Measurements from ENCODE around the gene AKIP1. TPM values are rescaled to one million over a fixed set of nuclear protein-coding genes. Genes with fewer than 3 reads are reported as not detected.

Gene AKIP1
- total and polyA plus RNA-seq, 10 of the 15 experiments (the other 5 are each of a cell fraction or from before 2014, with no cell fraction given) = 5.1 to 38.9 (median 30.5) TPM

GRCh38 chr11:8908099-8908498, 2.9 kb upstream of the AKIP1 start:
- no peaks in the 10 kb centered on the region for H3K36me3 ChIP-seq (ENCODE audit: control insufficient read depth in 2 of 2, insufficient read depth in 2 of 2, low read length in 1 of 2)
- no peaks in the 10 kb centered on the region; a peak in 1 of 4 replicates for H3K27me3 ChIP-seq (replicated peaks in 1 of 2; ENCODE audit: control insufficient read depth in 2 of 2, insufficient read depth in 2 of 2, low read length in 1 of 2)
- intact Hi-C loops (cut with micrococcal nuclease; ENCODE audit: unreplicated experiment) (no loop called here), in situ Hi-C loops (cut with MboI) (no loop called here)
- no peak overlapping the region for H2AFZ ChIP-seq (ENCODE audit: control insufficient read depth, low read depth, low read length)
- SMC1A ChIA-PET (ENCODE audit: uncharacterized antibody, unreplicated experiment) = interaction anchor here (0.6 to 0.8 kb wide), 4 partner anchors 51 to 269 kb away, joined by 3 to 4 read pairs (median 3); no protein-coding TSS in a partner anchor
- no TSS peak for BruUV-seq (replicated peaks)
- H3K9ac ChIP-seq (ENCODE audit: control insufficient read depth, insufficient read depth, low read length) = no peak overlapping the region
- no peak for TF ChIP-seq EGR1 (IDR thresholded peaks at IDR 0.05; ENCODE audit: borderline replicate concordance in 1 of 2, low read depth in 2 of 2, low read length in 2 of 2)
- no peak for TF ChIP-seq ZBTB33 (IDR thresholded peaks at IDR 0.05)
- TF ChIP-seq ETV6 (conservative IDR thresholded peaks at IDR 0.05 in 1 of 2, IDR thresholded peaks at IDR 0.05 in 1 of 2; ENCODE audit: borderline replicate concordance in 1 of 2, low read depth in 1 of 2) = no peak
- TF ChIP-seq IKZF1 (conservative IDR thresholded peaks at IDR 0.05) = no peak
- H3K79me2 ChIP-seq (ENCODE audit: control insufficient read depth, insufficient read depth, low read length) = peaks cover 5% of the 10 kb centered on the region
- H3K4me2 ChIP-seq (ENCODE audit: control insufficient read depth, insufficient read depth) = 0 out of 2 replicates have a peak overlapping the region, but pooled peaks have one; percentile 27
- RAD21 ChIA-PET (ENCODE audit: unreplicated experiment) = no interaction called here
- ATAC-seq (no peak), FAIRE-seq (no peak), DNase-seq (ENCODE audit: low read depth, low spot score) (no peak)
- POLR2A ChIA-PET = interaction anchor here (0.7 to 1.2 kb wide), 2 partner anchors 53 to 56 kb away, joined by 3 read pairs; partner anchors contain the start of gene TMEM9B
- no peaks in the 10 kb centered on the region for H3K4me1 ChIP-seq (ENCODE audit: control insufficient read depth, insufficient read depth, low read length)
- H3K9me3 ChIP-seq (replicated peaks; ENCODE audit: control insufficient read depth, insufficient read depth, low read length) = no peaks in the 10 kb centered on the region
- H4K20me1 ChIP-seq (ENCODE audit: control insufficient read depth, insufficient read depth) = no peaks in the 10 kb centered on the region
- CTCF ChIA-PET = interaction anchor here (0.5 to 1.3 kb wide), 4 partner anchors 12 to 300 kb away, joined by 3 to 6 read pairs (median 4); no protein-coding TSS in a partner anchor
- no peak overlapping the region for H3K27ac ChIP-seq (ENCODE audit: control insufficient read depth, insufficient read depth)
- H3K4me3 ChIP-seq = no peak overlapping the region
